ENCODE measurements around the gene PHC3.
"Not testable (repeated sequence)": the region's sequence is repeated elsewhere in the genome, so short reads cannot be mapped to it uniquely, and the experiment has no call there.

Gene PHC3, protein sequence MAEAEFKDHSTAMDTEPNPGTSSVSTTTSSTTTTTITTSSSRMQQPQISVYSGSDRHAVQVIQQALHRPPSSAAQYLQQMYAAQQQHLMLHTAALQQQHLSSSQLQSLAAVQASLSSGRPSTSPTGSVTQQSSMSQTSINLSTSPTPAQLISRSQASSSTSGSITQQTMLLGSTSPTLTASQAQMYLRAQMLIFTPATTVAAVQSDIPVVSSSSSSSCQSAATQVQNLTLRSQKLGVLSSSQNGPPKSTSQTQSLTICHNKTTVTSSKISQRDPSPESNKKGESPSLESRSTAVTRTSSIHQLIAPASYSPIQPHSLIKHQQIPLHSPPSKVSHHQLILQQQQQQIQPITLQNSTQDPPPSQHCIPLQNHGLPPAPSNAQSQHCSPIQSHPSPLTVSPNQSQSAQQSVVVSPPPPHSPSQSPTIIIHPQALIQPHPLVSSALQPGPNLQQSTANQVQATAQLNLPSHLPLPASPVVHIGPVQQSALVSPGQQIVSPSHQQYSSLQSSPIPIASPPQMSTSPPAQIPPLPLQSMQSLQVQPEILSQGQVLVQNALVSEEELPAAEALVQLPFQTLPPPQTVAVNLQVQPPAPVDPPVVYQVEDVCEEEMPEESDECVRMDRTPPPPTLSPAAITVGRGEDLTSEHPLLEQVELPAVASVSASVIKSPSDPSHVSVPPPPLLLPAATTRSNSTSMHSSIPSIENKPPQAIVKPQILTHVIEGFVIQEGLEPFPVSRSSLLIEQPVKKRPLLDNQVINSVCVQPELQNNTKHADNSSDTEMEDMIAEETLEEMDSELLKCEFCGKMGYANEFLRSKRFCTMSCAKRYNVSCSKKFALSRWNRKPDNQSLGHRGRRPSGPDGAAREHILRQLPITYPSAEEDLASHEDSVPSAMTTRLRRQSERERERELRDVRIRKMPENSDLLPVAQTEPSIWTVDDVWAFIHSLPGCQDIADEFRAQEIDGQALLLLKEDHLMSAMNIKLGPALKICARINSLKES

DNA sequence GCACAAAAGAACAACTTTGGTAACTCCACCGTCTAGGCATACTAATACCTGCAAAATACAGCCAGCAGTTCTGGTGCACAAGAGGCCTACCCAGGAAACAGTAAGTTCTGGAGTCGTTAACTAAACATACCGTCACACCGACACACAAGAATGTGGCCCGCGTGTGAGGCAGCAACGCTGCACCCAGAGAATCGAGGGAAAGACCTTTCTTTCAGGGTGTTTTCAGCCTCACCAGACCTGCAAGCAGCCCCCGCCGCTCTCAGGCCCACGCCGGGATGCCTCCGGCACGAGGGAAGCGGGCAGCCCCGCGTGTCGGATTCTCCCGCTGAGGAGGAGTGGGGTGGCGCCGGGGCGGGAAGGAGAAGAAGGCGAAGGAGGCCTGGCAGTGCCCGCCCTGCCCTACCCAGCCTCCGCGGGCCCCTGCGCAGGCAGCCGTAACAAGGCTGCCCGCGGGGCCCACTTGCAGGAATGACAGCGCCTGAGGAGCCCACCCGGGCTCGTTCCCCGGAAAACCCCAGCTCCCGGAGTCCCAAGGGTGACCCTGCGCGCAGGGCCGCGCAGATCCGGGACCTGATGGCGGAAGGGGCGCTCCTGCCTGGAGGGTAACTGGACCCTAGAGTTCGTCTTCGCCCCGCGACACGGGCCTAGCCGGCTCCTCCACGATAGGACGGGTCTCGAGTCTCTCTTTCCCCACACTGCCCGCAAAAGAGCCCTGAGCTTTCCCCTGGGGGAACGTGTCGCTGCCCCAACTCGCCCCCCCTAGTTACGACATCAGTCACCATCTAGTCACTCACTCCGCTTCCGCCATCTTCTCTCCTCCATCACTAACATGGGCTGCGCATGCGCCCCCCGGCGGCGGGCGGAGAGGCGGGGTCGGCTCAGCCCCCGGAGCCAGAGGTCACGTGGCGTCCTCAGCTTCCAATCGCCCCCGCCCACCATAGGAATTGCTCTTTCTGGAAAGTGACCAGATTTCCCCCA is at the start of gene PHC3:
PHC3 (minus strand) TSS at position 826 of the 978 bp plus-strand sequence; CDS start at position 808, 18 bp downstream.
- peak; percentile 79 to 88 for DNase-seq (ENCODE audit: low read depth in 1 of 2, low spot score in 1 of 2)

DNA sequence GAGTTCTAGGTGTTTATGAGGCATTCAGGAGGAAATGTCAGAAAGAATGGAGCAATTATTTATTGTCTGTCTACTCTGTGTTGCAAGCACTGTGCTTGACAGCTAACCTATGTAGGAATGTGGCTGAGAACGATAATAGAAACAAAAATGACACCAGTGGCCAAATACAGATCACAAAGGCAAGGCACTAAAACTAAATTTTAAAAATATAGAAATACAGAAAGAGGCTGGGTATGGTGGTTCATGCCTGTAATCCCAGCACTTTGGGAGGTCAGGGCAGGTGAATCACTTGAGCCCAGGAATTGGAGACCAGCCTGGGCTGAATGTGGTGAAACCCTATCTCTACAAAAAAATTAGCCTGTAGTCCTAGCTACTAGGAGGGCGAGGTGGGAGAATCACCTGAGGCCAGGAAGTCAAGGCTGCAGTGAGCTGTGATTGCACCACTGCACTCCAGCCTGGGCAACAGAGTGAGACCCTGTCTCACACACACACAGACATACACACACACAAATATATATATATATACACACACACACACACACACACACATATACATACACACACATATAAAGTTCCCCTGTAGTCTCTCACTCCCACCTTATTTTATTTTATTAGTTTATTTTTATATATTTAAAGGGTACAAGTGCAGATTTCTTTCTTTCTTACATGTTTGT is 46.7 kb upstream of the PHC3 start:
- no peak for DNase-seq (ENCODE audit: low read depth in 1 of 2, low spot score in 1 of 2)

DNA sequence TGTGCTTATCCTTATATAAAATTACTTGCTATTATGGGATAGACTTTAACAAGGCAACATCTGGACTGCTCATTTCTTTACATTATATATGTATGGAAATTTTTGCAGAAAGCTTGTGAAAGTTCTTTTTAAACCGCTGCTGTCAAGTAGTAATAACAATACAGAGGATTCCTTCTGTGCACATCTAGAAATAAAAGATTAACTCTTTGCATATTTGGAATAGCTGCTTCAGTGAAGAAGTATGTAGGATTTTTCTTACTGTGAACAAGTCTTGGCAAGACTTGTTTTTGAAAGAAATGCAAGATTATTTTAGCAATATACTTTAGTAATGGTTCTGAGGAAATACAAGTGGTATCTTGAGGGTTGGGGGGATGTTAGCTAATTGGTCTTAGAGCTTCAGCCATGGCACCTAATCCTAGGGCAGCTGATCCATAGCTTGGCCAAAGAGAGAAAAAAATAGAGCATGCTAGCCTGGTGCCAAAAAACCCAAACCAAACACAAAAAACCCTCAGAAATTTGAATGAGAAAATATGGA is 45.0 kb upstream of the PHC3 start:
- no peak for DNase-seq (ENCODE audit: low read depth in 1 of 2, low spot score in 1 of 2)

DNA sequence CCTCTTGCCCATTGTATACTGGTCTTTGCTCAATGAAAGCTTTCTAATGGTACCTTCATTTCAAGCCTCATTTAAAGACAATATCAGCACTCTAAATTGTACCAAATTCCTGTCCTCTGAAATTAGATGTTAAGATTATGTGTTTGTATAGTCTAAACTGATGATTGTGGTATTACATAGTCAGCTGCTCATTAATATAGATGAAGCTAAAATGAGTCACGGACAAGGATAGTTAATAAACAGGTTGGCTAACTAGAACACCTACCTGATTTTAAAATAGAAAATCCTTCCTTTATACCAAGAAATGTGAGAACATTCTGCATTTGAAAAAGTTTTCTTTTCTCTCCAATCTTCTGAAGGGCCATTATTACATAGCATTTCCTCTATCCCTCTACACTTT is 43.6 kb upstream of the PHC3 start:
- DNase-seq (ENCODE audit: low read depth in 1 of 2, low spot score in 1 of 2) = no peak

DNA sequence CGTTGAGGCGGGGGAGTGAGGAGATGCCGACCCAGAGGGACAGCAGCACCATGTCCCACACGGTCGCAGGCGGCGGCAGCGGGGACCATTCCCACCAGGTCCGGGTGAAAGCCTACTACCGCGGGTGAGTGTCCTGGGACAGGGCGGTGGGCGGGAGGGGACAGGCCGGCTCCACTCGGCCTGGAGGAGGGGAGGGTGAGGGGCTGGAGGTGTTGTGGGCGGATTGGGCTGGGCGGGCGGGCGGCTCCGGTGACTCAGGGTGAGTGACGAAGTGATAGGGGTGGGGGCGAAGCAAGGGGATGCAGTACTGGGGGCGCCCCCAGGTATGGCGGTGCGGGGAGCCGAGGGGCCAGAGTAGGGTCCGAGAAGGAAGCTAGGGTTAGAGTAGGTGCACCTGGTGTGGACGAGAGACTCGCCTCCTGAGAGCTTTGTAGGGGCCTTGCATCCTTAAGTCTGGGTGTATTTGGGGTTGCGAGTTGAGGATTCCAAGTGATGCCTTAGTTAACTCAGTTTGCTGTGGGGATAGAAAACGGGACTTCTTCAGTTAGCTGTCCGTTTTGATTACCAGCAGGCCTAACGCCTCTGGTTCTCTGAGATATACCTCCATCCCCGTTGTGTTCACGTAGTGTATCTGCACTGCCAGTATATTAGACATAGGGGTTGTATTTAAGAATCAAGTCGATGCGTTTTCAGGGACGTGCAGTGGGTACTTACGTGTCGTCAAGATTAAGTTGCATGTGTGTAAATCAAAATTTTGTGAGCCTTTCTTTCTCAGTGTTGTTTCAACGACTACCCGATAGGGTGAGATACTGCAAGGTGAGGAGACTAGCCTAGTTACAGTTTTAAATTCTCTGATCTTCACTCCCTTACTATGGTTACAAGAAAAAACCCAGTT is 41.4 kb upstream of the PHC3 start:
- peak; percentile 6 to 12 for DNase-seq (ENCODE audit: low read depth in 1 of 2, low spot score in 1 of 2)

DNA sequence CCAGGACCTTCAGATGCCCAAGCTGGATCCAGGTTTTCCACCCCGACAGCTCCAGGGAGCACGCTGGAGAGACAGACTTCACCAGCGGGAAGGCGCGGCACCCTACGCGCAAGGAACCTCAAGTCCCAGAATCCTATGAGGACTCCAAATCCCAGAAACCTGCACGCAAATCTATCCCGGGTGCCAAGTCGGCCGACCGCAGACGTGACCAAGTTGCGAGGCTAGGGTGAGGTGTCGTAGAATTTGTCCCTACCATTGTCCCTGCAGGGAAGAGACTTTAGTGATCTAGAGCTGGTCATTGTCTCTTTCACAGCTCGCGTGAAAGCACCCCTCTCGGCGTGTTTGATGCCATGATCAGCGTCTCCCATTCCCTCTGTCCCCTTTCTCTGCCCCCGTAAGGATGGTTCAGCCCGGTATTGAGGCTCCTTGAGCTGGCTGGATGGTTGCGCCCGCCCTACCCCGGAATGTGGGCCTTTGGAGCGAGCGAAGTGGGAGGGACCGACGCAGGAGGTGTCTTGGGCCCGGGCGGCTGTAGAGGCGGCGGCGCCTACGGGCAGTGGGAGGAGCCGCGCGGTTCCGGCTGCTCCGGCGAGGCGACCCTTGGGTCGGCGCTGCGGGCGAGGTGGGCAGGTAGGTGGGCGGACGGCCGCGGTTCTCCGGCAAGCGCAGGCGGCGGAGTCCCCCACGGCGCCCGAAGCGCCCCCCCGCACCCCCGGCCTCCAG is 40.6 kb upstream of the PHC3 start, which contains the start of gene PRKCI:
PRKCI (plus strand) TSS at position 501 of the 723 bp plus-strand sequence. CDS start 246 bp downstream, outside the sequence.
- DNase-seq (ENCODE audit: low read depth in 1 of 2, low spot score in 1 of 2) = peak; percentile 78 to 80

DNA sequence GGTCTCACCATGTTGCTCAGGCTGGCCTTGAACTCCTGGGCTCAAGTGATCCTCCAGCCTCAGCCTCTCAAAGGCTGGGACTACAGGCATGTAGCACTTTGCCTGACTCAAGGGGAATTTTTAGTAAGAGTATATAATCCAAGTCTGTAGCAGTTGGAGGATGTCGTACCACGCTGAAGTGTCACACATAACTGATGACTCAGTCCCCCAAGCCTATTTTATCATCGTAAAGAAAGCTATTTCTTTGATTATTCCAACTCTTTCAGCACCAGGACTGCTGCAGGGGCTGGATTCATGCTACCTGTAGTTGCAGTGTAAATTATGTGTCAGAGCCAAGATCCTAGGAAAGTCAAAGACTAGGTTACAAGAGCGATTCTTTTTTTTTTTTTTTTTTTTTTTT is 39.3 kb upstream of the PHC3 start:
- no peak for DNase-seq (ENCODE audit: low read depth in 1 of 2, low spot score in 1 of 2)

DNA sequence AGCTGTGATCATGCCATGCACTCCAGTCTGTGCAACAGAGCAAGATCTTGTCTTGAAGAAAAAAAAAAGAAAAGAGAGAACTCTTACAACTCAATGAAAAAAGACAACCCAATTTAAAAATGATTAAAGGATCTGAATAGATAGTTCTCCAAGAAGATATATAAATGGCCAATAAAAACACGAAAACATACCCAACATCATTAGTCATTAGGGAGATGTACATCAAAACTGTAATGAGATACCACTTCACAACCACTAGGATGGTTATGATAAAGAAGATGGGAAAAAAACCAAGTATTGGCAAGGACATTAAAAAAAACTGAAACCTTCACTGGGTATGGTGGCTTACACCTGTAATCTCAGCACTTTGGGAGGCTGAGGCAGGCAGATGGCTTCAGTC is 38.3 kb upstream of the PHC3 start:
- DNase-seq (ENCODE audit: low read depth in 1 of 2, low spot score in 1 of 2) = no peak

DNA sequence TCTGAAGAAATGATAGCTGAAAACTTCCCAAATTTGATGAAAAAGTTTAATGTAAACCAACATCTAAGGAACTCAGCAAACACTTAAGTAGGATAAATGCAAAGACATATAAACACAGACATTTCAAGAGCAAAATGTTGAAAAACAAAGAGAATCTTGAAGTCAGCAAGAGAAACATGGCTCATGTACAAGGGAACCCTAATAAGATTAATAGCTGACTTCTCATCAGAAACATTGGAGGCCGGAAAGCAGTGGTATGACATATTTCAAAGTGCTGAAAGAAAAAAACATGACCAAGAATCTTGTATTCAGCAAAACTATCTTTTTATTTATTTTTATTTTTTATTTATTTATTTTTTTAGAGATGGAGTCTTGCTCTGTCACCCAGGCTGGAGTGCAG is 30.1 kb upstream of the PHC3 start:
- no peak for DNase-seq (ENCODE audit: low read depth in 1 of 2, low spot score in 1 of 2)

DNA sequence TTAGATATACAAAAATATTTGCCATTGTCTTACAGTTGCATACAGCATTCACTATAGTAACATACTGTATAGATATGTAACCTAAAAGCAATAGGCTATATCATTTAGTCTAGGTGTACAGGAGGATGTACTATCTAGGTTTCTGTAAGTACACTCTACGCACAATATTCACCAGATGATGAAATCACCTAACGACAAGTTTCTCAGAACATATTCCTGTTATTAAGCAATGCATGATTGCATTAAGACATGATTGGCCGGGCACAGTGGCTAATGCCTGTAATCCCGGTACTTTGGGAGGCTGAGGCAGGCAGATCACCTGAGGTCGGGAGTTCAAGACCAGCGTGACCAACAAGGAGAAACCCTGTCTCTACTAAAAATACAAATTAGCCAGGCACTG is 26.2 kb upstream of the PHC3 start:
- DNase-seq (ENCODE audit: low read depth in 1 of 2, low spot score in 1 of 2) = no peak

DNA sequence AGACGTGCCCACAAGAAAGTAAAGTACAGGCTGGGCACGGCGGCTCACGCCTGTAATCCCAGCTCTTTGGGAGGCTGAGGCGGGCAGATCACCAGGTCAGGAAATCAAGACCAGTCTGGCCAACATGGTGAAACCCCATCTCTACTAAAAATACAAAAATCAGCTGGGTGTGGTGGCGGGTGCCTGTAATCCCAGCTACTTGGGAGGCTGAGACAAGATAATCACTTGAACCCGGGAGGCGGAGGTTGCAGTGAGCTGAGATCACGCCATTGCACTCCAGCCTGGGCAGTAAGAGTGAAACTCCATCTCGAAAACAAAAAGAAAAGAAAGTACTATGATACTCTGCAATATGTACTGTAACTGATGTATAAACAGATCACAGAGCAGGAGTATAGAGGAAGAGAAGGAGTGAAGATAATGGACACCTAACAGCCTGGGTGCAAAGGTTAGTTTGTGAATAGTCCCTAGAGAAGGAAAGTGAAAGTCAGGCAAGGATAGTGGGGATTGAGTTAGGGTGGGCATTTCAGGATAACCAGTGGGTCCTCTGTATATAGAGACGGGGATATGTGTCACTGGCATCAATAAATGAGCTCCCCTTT is 24.7 kb upstream of the PHC3 start:
- not testable (repeated sequence) for DNase-seq (ENCODE audit: low read depth in 1 of 2, low spot score in 1 of 2)

DNA sequence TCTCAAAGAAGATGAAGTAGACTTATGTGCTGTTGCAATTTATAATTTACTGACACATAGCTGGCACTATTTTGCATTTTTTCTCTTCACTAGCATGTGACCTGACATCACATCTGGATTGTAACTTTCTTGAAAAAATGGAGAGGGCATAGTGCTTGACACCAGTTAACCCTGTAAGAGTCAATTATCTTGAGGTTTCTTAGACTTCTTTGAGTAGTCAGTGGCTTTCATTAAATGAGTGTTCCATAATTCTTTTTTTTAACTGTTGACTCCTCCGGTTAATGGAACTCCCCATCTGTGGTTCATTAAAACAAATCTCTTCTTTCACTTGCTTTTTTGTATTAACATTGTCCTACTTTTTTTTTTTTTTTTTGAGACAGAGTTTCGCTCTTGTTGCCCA is 23.8 kb upstream of the PHC3 start:
- no peak for DNase-seq (ENCODE audit: low read depth in 1 of 2, low spot score in 1 of 2)

DNA sequence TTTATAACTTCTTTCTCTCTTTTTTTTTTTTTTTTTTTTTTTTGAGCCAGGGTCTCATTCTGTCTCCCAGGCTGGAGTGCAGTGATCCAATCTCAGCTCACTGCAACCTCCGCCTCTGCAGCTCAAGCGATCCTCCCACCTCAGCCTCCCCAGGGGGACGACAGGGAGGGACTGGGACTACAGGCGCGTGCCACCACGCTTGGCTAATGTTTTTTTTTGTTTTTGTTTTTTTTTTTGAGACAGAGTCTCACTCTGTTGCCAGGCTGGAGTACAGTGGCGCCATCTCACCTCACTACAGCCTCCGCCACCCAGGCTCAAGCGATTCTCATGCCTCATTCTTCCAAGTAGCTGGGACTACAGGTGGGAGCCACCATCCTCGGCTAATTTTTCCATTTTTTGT is 23.0 kb upstream of the PHC3 start:
- DNase-seq (ENCODE audit: low read depth in 1 of 2, low spot score in 1 of 2) = no peak

DNA sequence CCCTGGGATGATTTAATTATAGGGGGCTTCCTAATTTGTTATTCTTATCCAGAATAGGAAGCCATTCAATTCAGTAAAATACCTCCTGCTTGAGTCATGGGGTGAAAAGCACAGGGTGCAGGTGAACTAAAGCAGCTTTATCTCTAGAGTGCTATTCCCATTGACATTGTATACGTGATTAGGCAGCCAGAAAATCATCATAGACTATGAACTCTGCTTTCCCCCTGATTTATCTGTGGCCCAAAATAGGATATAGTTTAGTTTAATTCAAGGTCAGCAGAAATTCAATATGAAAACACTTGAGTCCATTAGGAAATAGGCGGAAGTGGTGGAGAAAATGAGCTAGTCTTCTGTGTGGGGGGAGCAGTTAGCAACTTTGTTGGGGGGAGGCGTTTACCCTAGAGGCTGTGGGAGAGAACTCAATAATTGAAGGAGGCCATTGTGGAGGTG is 22.5 kb upstream of the PHC3 start:
- DNase-seq (ENCODE audit: low read depth in 1 of 2, low spot score in 1 of 2) = no peak

DNA sequence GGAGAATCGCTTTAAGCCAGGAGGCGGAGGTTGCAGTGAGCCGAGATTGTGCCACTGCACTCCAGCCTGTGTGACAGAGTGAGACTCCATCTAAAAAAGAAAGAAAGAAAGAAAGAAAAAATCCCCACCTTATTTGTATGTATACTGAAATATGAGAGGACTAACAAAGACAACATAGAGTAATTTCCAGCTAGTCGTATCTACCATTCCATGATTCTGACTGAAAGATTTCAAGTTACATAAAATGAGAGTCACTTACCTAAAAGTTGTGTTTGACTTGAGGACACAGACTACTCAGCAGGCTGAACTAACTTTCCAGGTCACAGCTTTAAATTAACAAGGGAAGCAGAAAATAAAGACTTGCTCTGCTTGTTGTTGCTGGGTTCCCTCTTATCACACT is 21.9 kb upstream of the PHC3 start:
- no peak for DNase-seq (ENCODE audit: low read depth in 1 of 2, low spot score in 1 of 2)

DNA sequence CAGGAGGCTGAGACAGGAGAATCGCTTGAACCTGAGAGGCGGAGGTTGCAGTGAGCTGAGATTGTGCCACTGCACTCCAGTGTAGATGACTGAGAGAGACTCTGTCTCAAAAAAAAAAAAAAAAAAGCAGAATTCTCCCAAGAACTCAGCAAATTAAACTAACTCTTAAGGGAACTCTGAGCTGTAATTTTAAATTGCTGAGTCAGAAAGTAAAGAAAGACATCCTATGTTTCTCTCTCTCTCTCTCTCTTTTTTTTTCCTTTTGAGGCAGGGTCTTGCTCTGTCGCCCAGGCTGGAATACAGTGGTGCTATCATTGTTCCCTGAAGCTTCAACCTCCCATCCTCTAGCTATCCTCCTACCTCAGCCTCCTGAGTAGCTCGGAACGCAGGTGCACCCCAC is 20.0 kb upstream of the PHC3 start:
- no peak for DNase-seq (ENCODE audit: low read depth in 1 of 2, low spot score in 1 of 2)

DNA sequence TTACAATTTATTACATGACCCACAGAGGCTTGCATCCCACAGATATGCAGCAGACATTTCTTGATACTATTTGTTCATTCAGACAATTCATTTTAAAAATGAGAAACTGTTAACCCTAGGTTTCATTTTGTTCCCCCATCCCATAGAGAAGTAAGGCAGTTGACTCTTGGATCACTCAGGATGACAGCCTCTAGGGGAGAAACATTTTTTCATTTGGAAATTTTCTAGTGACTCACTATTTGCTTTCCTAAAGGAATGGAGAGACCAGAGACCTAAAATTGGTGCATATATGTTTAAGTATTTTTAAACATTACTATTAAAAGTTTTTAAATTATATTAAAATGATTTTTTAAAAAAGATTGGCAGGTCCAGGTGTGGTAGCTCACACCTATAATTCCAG is 19.5 kb upstream of the PHC3 start:
- no peak for DNase-seq (ENCODE audit: low read depth in 1 of 2, low spot score in 1 of 2)

DNA sequence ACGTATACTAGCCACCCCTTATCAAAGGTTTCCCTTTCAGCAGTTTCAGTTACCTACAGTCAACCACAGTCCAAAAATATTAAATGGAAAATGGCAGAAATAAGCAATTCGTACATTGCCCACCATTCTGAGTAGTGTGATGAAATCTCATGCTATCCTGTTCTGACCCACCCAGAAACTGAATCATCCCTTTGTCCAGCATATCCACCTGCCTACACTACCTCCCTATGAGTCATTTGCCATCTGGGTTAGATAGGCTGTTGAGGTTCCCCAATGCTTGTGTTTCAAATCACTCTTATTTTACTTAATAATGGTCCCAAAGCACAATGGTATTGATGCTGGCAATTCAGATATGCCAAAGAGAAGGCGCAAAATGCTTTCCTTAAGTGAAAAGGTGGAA is 15.3 kb upstream of the PHC3 start:
- DNase-seq (ENCODE audit: low read depth in 1 of 2, low spot score in 1 of 2) = no peak

Measured in activated T-helper 1 cell treated with anti-CD3 and anti-CD28 coated beads, Interleukin-2, amount 50 U/mL, for 16 hours (primary cell).